Measurements from ENCODE around the gene ADGRL3.

DNA sequence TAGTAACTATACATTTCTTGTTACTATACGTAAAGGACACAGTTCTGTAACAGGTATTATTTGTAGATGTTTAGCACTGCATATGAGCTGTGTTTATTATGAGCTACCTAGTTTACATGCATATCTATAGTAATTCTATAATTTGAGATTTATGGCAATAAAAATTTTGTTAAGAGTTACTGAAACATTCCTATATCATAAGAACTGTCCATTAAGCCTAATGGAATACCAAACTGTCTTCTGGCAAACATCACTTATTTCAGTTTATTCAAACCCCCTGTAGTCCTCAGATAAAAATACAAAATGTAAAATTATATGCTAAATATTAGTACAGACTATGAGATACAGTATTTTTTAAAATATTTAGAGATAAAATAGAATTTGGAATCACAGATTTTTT is 205.2 kb downstream of the ADGRL3 start:
- TF ChIP-seq POLR2A (IDR thresholded peaks at IDR 0.05; ENCODE audit: low read length) (no peak), GATA1 (IDR thresholded peaks at IDR 0.05; ENCODE audit: low read depth, low read length) (no peak)

Data from erythroblast (primary cell).